K562 (cell line): ENCODE measurements around the gene ZNF181. TPM values are rescaled to one million over a fixed set of nuclear protein-coding genes. Genes with fewer than 3 reads are reported as not detected.

Source experiments
- CHD4 ChIP-seq: fragments of 200-600 bp; sonication (generic); IDR thresholded peaks from 3 replicates; pipeline ENCODE4 v1.6.1; 2012; ENCODE audit warnings: low read depth, mild to moderate bottlenecking, mixed read lengths, low read length, inconsistent platforms; ENCODE audit not compliant: insufficient read depth, insufficient replicate concordance, poor library complexity, severe bottlenecking
- E2F3 ChIP-seq: fragments of 250-450 bp; sonication (Bioruptor Pico); IDR thresholded peaks from 2 replicates; pipeline ENCODE4 v1.4.0; 2020; ENCODE audit warnings: mild to moderate bottlenecking
- ELF2 ChIP-seq: fragments of 250-450 bp; sonication (Bioruptor Pico); IDR thresholded peaks from 2 replicates; pipeline ENCODE4 v1.5.0; 2021; ENCODE audit warnings: mild to moderate bottlenecking
- ETS1 ChIP-seq: conservative IDR thresholded peaks from 2 replicates; pipeline ENCODE4 v1.6.1; 2011; ENCODE audit warnings: low read depth, mild to moderate bottlenecking, low read length; ENCODE audit not compliant: control insufficient read depth
- GMEB1 ChIP-seq: fragments of 250-450 bp; sonication (Bioruptor Pico); IDR thresholded peaks from 2 replicates; pipeline ENCODE4 v1.4.0; 2020; ENCODE audit warnings: mild to moderate bottlenecking
- HMGN3 ChIP-seq: IDR thresholded peaks from 2 replicates; pipeline ENCODE4 v1.6.1; 2011; ENCODE audit warnings: borderline replicate concordance, low read depth, mild to moderate bottlenecking, mixed read lengths, low read length; ENCODE audit not compliant: insufficient read length; ENCODE audit errors: extremely low read depth
- HOXB6 ChIP-seq: fragments of 250-450 bp; sonication (Bioruptor Pico); IDR thresholded peaks from 2 replicates; pipeline ENCODE4 v1.5.1; 2022; ENCODE audit warnings: mild to moderate bottlenecking, borderline replicate concordance
- IRF1 ChIP-seq: sonication (generic); formaldehyde crosslinking; IDR thresholded peaks from 2 replicates; pipeline ENCODE4 v1.8.0; 2022; ENCODE audit warnings: missing genetic modification reagents, mild to moderate bottlenecking, borderline replicate concordance
- KAT2B ChIP-seq: IDR thresholded peaks from one replicate; pipeline ENCODE4 v1.6.1; 2012; ENCODE audit warnings: low read depth, mild to moderate bottlenecking, control low read depth, inconsistent platforms, low read length, moderate library complexity
- L3MBTL2 ChIP-seq: fragments of 450-650 bp; IDR thresholded peaks from 2 replicates; pipeline ENCODE4 v1.6.1; 2016; ENCODE audit warnings: mild to moderate bottlenecking, moderate library complexity
- MAFK ChIP-seq: IDR thresholded peaks from 2 replicates; pipeline ENCODE4 v1.6.1; 2011; ENCODE audit warnings: low read length, improper control_type of control experiment
- MTA3 ChIP-seq: fragments of 450-650 bp; formaldehyde crosslinking; IDR thresholded peaks from 2 replicates; pipeline ENCODE4 v1.6.1; 2017; ENCODE audit warnings: mild to moderate bottlenecking, borderline replicate concordance
- SFPQ ChIP-seq: fragments of 200-400 bp; formaldehyde crosslinking; IDR thresholded peaks from 2 replicates; pipeline ENCODE4 v1.6.1; 2017; ENCODE audit warnings: mild to moderate bottlenecking, low read depth, low read length, moderate library complexity
- SMC3 ChIP-seq: conservative IDR thresholded peaks from 2 replicates; pipeline ENCODE4 v1.6.1; 2011; ENCODE audit warnings: low read depth, low read length, improper control_type of control experiment; ENCODE audit not compliant: insufficient read depth
- TCF7 ChIP-seq: sonication (generic); IDR thresholded peaks from 2 replicates; pipeline ENCODE4 v1.6.1; 2016; ENCODE audit warnings: antibody characterized with exemption, borderline replicate concordance
- U2AF2 ChIP-seq: fragments of 200-400 bp; formaldehyde crosslinking; optimal IDR thresholded peaks from 2 replicates; pipeline ENCODE3; 2017; ENCODE audit warnings: low read depth, mild to moderate bottlenecking, low read length
- UBTF ChIP-seq, 2 experiments: IDR thresholded peaks; 2 replicates each; pipeline ENCODE4 v1.6.1; 2012; ENCODE audit warnings: improper control_type of control experiment in 2 of 2, low read depth in 2 of 2, low read length in 2 of 2, borderline replicate concordance in 1 of 2
- ZNF143 ChIP-seq: sonication (generic); formaldehyde crosslinking; IDR thresholded peaks from 2 replicates; pipeline ENCODE4 v1.9.0; 2022; ENCODE audit warnings: mild to moderate bottlenecking, missing genetic modification reagents
- polyA plus RNA-seq, 8 experiments: library from polyadenylated mRNA; depleted of rRNA in 4 of 8; stranded (reverse) in 5 of 8; unstranded in 3 of 8; fragments of >200 nt; fragmentation: Nextera tagmentation in 2 of 8; fragmentation: Illumina TruSeq in 1 of 8; extraction: Ambion mirVana in 2 of 8; extraction: Trizol in 1 of 8; gene quantifications; 2 replicates each; pipeline versions ENCODE4 v1.2.1 to v1.2.3, GENCODE V29; 2011 to 2014; ENCODE audit warnings: inconsistent platforms in 1 of 8, missing spikeins in 1 of 8
- total RNA-seq, 7 experiments: library from RNA; depleted of rRNA in 6 of 7; stranded (reverse); fragments of >200 nt in 6 of 7; fragmentation: Illumina TruSeq in 2 of 7; extraction: Trizol in 2 of 7; gene quantifications; 2 replicates each; pipeline versions ENCODE4 v1.2.1 to v1.2.3, GENCODE V29; 2011 to 2021; ENCODE audit warnings: low replicate concordance in 1 of 7

ZNF181 gene
- total and polyA plus RNA-seq, 9 of the 15 experiments (the other 6 are each of a cell fraction or from before 2014, with no cell fraction given) = 4.3 to 20.3 (median 12.1) TPM

- TF ChIP-seq HMGN3 (peak; percentile 82), L3MBTL2 (peak; percentile 83), MTA3 (peak; percentile 66; the same call in 1 of the 2 replicates), SFPQ (no peak), KAT2B (no peak), ELF2 (CRISPR knock-in tag) (no peak; the same call in 1 of the 2 replicates), IRF1 (CRISPR knock-in tag) (no peak), CHD4 (no peak), UBTF (IDR thresholded peaks at IDR 0.05; ENCODE audit: borderline replicate concordance in 1 of 2, low read depth in 2 of 2, low read length in 2 of 2) (peak; percentile 68 to 82; a peak in 1 of 4 replicates), U2AF2 (no peak), HOXB6 (no peak), ZNF143 (peak; percentile 84), E2F3 (CRISPR knock-in tag) (no peak), GMEB1 (CRISPR knock-in tag) (peak; percentile 57; the same call in 1 of the 2 replicates), ETS1 (peak; percentile 69), SMC3 (no peak), MAFK (no peak), TCF7 (no peak)
Observed at GRCh38 chr19:34733746-34734536, at the start of gene ZNF181 (continued).
